Smooth muscle cell of the brain vasculature (primary cell): Measurements from ENCODE around the gene PCDHGB4.
"Not testable (repeated sequence)": the region's sequence is repeated elsewhere in the genome, so short reads cannot be mapped to it uniquely, and the experiment has no call there.

ENCODE experiments used
- DNase-seq: peaks from one replicate; pipeline ENCODE4 v3.0.0-alpha.2; 2012; ENCODE audit warnings: low read depth, low spot score

Gene PCDHGB4

DNA sequence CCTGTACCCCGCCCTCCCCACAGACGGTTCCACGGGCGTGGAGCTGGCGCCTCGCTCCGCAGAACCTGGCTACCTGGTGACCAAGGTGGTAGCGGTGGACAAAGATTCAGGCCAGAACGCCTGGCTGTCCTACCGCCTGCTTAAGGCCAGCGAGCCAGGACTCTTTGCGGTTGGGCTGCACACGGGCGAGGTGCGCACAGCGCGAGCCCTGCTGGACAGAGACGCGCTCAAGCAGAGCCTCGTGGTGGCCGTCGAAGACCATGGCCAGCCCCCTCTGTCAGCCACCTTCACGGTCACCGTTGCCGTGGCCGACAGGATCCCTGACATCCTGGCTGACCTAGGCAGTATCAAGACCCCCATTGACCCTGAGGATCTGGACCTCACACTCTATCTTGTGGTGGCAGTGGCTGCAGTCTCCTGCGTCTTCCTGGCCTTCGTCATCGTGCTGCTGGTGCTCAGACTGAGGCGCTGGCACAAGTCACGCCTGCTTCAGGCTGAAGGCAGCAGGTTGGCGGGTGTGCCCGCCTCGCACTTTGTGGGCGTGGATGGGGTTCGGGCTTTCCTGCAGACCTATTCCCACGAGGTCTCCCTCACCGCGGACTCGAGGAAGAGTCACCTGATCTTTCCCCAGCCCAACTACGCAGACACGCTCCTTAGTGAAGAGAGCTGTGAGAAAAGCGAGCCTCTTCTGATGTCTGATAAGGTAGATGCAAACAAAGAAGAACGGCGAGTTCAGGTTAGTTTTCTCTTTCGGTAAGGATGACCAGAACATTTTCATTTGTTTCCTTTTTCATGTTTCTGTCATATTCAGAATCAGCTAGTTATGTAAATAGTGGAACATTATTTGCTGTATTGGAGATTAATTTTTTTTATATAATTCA lies 21.2 kb upstream of the PCDHGB4 start:
- DNase-seq, result no peak

DNA sequence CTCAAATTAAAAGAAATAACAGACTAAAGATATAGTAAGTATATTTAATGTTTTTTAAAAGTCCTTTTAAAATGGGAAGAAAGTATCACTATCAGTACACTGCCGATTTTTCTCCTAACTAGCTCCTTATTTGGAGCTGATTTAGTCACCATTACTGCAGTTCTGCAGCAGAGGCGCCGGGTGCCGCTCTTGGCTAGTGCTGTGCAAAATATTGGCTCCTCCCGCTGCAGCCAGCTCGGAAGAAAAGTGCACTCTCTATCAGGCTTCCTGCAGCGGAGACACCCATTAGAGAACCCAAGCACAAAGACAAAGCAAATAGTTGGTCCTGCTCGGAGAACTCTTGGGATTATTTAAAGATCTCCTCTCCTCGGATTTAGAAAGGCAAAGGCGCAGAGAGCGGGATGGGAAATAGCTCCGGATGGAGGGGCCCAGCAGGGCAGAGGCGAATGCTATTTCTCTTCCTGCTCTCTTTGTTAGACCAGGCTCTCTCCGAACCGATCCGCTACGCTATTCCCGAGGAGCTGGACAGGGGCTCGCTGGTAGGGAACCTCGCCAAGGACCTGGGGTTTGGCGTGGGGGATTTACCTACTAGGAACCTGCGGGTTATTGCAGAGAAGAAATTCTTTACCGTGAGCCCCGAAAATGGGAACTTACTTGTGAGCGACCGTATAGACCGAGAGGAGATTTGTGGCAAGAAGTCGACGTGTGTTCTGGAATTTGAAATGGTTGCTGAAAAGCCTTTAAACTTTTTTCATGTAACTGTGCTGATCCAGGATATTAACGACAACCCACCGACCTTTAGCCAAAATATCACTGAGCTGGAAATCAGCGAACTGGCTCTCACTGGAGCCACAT lies 17.3 kb upstream of the PCDHGB4 start, which contains the start of gene PCDHGB3:
PCDHGB3 (plus strand) TSS at position 249 of the 855 bp plus-strand sequence; CDS start at position 402, 153 bp downstream.
- DNase-seq, result no peak

DNA sequence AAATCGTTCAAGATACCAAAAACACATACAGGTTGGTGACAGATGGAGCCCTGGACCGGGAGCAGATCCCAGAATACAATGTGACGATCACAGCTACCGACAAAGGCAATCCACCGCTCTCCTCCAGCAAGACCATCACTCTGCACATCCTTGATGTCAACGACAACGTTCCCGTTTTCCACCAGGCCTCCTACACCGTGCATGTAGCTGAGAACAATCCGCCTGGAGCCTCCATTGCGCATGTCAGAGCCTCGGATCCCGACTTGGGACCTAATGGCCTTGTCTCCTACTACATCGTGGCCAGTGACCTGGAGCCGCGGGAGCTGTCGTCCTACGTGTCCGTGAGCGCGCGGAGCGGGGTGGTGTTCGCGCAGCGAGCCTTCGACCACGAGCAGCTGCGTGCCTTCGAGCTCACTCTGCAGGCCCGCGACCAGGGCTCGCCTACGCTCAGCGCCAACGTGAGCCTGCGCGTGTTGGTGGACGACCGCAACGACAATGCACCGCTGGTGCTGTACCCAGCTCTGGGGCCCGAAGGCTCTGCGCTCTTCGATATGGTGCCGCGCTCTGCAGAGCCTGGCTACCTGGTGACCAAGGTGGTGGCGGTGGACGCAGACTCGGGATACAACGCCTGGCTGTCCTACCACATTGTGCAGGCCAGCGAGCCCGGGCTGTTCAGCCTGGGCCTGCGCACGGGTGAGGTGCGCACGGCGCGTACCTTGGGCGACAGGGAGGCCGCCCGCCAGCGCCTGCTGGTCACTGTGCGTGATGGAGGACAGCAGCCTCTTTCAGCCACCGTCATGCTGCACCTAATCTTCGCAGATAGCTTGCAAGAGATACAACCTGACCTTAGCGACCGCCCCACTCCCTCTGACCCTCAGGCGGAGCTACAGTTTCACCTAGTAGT lies 15.7 kb upstream of the PCDHGB4 start:
- no peak for DNase-seq

DNA sequence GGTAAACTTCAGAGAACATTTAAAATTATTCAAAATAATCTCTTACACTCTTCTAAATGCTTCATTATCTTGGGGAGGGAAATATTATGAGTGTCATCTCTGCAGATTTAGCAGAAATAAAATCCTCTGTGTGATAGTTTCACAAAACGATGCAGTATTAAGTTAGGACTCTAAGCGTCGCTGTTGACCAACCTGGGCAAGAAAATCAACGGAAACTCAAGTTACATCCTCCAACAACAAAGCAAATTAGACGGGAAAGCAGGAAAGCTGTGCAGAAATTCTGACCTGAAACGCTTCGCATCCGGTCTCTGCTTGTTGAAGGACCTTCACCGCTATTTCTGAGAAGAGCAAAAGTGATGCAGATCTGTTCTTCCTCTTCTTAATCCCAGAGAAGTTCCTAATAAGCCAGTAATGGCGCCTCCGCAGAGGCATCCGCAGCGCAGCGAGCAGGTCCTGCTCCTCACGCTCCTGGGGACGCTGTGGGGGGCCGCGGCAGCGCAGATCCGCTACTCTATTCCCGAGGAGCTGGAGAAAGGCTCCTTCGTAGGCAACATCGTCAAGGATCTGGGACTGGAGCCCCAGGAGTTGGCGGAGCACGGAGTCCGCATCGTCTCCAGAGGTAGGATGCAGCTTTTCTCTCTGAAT lies 13.7 kb upstream of the PCDHGB4 start, which contains the start of gene PCDHGA6:
PCDHGA6 (plus strand) TSS at position 219 of the 645 bp plus-strand sequence; CDS start at position 412, 193 bp downstream.
- DNase-seq, result no peak

DNA sequence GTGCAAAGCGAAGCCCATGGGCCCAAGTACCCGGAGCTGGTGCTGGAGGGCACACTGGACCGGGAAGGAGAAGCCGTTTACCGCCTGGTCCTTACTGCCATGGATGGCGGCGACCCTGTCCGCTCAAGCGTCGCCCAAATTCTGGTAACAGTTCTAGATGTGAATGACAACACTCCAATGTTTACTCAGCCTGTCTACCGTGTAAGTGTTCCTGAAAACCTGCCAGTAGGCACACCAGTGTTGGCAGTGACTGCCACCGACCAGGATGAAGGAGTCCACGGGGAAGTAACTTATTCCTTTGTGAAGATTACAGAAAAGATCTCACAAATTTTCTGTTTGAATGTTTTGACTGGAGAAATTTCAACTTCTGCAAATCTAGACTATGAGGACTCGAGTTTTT lies 12.9 kb upstream of the PCDHGB4 start:
- DNase-seq, result no peak

DNA sequence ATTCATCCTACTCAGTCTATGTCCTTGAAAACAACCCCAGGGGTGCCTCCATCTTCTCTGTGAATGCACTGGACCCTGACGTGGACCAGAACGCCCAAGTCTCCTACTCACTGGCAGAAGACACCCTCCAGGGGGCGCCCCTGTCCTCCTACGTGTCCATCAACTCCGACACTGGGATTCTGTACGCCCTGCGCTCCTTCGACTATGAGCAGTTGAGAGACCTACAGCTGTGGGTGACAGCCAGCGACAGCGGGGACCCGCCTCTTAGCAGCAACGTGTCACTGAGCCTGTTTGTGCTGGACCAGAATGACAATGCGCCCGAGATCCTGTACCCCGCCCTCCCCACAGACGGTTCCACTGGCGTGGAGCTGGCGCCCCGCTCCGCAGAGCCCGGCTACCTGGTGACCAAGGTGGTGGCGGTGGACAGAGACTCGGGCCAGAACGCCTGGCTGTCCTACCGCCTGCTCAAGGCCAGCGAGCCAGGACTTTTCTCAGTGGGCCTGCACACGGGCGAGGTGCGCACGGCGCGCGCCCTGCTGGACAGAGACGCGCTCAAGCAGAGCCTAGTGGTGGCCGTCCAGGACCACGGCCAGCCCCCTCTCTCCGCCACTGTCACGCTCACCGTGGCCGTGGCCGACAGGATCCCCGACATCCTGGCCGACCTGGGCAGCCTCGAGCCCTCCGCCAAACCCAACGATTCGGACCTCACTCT lies 11.9 kb upstream of the PCDHGB4 start:
- DNase-seq, result not testable (repeated sequence)

DNA sequence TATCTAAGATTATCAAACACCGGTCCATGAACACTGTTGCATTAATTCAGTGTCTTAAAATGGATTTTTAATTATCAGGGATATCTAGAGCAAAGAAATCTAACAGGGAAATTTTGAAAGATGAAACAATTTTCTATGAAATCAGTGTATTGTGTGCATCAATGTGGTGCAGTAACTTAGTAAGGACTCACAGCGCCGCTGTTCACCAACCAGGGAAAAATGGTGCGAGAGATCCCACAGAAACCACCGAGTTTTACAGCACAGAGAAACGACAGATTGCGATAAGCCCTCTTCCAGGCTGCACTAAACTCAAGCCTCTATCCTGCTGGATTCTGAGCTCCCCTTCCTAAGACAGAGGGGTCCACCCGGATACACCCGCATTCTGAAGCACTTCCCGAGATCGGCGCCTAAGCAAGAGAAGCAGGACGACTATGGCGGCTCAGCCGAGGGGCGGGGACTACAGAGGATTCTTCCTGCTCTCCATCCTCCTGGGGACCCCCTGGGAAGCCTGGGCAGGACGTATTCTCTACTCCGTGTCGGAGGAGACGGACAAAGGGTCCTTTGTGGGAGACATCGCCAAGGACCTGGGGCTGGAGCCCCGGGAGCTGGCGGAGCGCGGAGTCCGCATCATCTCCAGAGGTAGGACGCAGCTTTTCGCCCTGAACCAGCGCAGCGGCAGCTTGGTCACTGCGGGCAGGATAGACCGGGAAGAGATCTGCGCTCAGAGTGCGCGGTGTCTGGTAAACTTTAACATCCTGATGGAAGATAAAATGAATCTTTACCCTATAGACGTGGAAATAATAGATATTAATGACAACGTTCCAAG lies 4.8 kb upstream of the PCDHGB4 start, which contains the start of gene PCDHGA7:
PCDHGA7 (plus strand) TSS at position 274 of the 826 bp plus-strand sequence; CDS start at position 432, 158 bp downstream.
- no peak for DNase-seq

DNA sequence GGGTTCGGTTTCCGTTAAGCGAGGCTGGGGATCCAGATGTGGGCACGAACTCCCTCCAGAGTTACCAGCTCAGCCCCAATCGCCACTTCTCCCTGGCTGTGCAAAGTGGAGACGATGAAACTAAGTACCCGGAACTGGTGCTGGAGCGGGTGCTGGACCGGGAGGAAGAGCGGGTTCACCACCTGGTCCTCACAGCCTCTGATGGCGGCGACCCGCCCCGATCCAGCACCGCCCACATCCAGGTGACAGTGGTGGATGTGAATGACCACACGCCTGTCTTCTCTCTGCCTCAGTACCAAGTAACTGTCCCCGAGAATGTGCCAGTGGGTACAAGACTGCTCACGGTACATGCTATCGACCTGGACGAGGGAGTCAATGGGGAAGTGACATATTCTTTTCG lies 4.2 kb upstream of the PCDHGB4 start:
- DNase-seq, result no peak

DNA sequence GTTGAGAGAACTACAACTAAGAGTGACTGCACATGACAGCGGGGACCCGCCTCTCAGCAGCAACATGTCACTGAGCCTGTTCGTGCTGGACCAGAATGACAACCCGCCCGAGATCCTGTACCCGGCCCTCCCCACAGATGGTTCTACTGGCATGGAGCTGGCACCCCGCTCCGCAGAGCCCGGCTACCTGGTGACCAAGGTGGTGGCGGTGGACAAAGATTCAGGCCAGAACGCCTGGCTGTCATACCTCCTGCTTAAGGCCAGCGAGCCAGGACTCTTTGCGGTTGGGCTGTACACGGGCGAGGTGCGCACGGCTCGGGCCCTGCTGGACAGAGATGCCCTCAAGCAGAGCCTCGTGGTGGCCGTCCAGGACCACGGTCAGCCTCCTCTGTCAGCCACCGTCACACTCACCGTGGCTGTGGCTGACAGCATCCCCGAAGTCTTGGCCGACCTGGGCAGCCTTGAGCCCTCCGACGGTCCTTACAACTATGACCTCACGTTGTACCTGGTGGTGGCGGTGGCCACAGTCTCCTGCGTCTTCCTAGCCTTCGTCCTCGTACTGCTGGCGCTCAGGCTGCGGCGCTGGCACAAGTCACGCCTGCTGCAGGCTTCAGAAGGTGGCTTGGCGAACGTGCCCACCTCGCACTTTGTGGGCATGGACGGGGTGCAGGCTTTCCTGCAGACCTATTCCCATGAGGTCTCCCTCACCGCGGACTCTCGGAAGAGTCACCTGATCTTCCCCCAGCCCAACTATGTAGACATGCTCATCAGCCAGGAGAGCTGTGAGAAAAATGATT lies 2.8 kb upstream of the PCDHGB4 start:
- DNase-seq, result no peak

DNA sequence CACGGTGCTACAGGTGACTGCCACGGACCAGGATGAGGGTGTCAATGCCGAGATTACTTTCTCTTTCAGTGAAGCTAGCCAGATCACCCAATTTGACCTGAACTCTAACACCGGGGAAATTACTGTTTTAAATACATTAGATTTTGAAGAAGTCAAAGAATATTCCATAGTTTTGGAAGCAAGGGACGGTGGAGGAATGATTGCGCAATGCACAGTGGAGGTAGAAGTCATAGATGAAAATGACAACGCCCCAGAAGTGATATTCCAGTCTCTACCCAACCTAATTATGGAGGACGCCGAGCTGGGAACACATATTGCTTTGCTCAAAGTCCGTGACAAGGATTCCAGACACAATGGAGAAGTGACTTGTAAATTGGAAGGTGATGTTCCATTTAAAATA lies 1.2 kb downstream of the PCDHGB4 start:
- DNase-seq, result no peak

DNA sequence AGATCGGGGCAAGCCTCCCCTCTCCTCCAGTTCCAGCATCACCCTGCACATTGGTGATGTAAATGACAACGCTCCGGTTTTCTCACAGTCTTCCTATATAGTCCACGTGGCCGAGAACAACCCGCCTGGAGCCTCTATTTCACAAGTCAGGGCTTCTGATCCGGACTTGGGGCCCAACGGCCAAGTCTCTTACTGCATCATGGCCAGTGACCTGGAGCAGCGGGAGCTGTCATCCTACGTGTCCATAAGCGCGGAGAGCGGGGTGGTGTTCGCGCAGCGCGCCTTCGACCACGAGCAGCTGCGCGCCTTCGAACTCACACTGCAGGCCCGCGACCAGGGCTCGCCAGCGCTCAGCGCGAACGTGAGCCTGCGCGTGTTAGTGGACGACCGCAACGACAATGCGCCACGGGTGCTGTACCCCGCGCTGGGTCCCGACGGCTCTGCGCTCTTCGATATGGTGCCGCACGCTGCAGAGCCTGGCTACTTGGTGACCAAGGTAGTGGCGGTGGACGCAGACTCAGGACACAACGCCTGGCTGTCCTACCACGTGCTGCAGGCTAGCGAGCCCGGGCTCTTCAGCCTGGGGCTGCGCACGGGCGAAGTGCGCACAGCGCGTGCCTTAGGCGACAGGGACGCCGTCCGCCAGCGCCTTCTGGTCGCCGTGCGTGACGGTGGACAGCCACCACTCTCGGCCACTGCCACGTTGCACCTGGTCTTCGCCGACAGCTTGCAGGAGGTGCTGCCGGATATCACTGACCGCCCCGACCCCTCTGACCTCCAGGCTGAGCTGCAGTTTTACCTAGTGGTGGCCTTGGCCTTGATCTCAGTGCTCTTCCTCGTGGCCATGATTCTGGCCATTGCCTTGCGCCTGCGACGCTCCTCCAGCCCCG lies 1.9 kb downstream of the PCDHGB4 start:
- no peak for DNase-seq

DNA sequence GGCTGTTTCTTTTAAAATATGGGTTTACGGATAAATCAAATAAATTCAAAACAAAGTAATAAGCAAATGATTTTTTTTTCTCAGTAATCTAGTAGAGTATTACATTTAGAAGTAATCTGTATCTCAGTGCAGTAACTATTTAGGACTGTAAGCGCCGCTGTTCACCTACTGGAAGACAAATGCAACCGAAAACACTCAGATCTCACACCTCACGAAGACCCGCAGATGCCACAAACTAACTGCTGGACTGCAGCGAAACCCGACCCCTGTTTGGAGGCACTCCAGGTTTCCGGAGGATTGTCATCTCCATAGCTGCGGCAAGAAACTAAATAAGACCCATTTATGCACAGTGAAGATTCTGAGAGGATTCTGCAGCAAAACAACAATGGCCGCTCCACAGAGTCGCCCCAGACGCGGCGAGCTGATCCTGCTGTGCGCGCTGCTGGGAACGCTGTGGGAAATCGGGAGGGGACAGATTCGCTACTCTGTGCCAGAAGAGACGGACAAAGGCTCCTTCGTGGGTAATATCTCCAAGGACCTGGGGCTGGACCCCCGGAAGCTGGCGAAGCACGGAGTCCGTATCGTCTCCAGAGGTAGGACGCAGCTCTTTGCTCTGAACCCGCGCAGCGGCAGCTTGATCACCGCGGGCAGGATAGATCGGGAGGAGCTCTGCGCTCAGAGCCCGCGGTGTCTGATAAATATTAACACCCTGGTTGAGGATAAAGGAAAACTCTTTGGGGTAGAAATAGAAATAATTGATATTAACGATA lies 5.1 kb downstream of the PCDHGB4 start, which contains the start of gene PCDHGA8:
PCDHGA8 (plus strand) TSS at position 205 of the 770 bp plus-strand sequence; CDS start at position 386, 181 bp downstream.
- DNase-seq, result no peak

DNA sequence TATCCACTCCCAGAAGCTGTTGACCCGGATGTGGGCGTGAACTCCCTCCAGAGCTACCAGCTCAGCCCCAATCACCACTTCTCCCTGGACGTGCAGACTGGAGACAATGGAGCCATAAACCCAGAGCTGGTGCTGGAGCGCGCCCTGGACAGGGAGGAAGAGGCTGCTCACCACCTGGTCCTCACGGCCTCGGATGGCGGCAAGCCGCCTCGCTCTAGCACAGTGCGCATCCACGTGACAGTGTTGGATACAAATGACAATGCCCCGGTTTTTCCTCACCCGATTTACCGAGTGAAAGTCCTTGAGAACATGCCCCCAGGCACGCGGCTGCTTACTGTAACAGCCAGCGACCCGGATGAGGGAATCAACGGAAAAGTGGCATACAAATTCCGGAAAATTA lies 5.8 kb downstream of the PCDHGB4 start:
- DNase-seq, result no peak

DNA sequence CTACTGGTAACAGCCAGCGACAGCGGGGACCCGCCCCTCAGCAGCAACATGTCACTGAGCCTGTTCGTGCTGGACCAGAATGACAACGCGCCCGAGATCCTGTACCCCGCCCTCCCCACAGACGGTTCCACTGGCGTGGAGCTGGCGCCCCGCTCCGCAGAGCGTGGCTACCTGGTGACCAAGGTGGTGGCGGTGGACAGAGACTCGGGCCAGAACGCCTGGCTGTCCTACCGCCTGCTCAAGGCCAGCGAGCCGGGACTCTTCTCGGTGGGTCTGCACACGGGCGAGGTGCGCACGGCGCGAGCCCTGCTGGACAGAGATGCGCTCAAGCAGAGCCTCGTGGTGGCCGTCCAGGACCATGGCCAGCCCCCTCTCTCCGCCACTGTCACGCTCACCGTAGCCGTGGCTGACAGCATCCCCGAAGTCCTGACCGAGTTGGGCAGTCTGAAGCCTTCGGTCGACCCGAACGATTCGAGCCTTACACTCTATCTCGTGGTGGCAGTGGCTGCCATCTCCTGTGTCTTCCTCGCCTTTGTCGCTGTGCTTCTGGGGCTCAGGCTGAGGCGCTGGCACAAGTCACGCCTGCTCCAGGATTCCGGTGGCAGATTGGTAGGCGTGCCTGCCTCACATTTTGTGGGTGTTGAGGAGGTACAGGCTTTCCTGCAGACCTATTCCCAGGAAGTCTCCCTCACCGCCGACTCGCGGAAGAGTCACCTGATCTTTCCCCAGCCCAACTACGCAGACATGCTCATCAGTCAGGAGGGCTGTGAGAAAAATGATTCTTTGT lies 7.1 kb downstream of the PCDHGB4 start:
- DNase-seq, result not testable (repeated sequence)

DNA sequence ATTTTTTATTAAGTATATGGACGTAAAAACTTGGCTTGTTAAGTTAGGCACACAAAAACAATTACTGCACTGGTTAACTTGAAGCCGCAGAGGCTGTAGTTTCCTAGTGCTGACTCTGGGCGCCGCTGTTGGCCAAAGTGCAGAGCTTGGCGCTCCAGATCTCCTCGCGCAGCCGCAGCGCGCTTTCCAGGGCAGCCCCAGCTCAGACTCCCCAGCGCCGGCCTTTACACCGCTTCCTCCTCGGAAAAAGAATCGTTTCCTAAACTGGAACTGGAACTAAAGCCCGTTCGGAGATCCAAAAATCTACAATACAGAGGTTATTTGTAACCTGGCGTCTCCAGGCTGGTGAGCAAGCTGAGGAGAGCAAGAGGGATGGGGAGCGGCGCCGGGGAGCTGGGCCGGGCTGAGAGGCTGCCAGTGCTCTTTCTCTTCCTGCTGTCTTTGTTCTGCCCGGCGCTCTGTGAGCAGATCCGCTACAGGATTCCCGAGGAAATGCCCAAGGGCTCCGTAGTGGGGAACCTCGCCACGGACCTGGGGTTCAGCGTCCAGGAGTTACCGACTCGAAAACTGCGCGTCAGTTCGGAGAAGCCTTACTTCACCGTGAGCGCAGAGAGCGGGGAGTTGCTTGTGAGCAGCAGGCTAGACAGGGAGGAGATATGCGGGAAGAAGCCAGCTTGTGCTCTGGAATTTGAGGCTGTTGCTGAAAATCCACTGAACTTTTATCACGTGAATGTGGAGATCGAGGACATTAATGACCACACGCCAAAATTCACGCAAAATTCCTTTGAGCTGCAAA lies 10.5 kb downstream of the PCDHGB4 start, which contains the start of gene PCDHGB5:
PCDHGB5 (plus strand) TSS at position 192 of the 796 bp plus-strand sequence; CDS start at position 373, 181 bp downstream.
- not testable (repeated sequence) for DNase-seq
